Brain pericyte (primary cell): ENCODE results near the gene ALG3.

Source experiments
- DNase-seq: peaks from one replicate; pipeline ENCODE4 v3.0.0-alpha.2; 2012; ENCODE audit warnings: low read depth, low spot score

ALG3 gene

GRCh38 chr3:184196536-184196935, 52.2 kb downstream of the ALG3 start:
- no peak for DNase-seq

DNA sequence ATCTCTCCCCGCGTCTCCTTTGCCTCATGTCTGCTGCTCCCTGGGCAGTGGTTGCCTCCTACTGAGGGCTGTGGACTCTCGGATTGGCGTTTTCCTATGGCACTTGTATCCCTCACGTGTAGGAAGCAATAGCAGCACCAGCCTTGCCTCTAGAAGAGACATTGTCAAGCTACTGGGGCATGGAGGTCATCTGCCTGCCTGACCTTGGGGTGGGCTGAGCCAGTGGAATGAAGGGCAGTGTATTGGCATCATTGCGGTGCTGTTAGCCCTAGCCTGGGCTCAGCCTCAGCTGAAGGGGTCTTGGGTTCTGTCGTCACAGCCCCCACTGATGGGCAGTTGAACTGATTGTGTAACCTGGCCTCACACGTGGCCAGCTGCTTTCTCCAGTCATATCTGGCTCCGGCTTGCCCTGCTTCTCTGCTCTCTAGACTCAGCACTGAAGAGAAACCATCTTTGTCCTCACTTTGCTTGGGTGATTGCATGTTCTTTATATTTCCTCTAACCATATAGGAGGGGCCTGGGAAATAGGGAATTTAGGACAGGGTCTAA, 54.7 kb downstream of the ALG3 start:
- no peak for DNase-seq

GRCh38 chr3:184192889-184193288, 55.9 kb downstream of the ALG3 start:
- no peak for DNase-seq
